B cell (primary cell): ENCODE results near the gene MLF2.

Source experiments
- EZH2 ChIP-seq: IDR thresholded peaks from 2 replicates; pipeline ENCODE4 v1.6.1; 2012; ENCODE audit warnings: borderline replicate concordance, low read depth, mild to moderate bottlenecking, moderate library complexity, low read length; ENCODE audit not compliant: insufficient read depth, poor library complexity, severe bottlenecking
- TF ChIP-seq, protein P1 (sequence below): fragments of 200-600 bp; IDR thresholded peaks from one replicate; pipeline ENCODE4 v1.8.0; 2022; ENCODE audit warnings: antibody characterized with exemption, mild to moderate bottlenecking

DNA sequence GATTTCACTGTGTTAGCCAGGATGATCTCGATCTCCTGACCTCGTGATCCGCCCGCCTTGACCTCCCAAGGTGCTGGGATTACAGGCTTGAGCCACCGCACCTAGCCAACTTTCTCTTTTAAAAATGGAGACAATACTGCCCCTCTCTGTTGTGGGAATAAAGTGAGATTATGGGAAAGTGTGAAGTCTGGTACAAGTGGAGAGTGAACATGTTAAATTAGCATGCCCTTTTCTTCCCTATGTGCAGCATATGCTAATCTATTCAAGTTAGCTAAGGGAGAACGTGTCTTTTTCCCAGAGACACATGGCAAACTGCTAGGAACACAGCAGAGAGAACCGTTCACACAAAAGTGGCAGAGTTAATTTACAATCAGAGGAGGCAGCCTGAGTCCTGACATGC, 27.6 kb downstream of the MLF2 start:
- TF ChIP-seq, protein P1, sequence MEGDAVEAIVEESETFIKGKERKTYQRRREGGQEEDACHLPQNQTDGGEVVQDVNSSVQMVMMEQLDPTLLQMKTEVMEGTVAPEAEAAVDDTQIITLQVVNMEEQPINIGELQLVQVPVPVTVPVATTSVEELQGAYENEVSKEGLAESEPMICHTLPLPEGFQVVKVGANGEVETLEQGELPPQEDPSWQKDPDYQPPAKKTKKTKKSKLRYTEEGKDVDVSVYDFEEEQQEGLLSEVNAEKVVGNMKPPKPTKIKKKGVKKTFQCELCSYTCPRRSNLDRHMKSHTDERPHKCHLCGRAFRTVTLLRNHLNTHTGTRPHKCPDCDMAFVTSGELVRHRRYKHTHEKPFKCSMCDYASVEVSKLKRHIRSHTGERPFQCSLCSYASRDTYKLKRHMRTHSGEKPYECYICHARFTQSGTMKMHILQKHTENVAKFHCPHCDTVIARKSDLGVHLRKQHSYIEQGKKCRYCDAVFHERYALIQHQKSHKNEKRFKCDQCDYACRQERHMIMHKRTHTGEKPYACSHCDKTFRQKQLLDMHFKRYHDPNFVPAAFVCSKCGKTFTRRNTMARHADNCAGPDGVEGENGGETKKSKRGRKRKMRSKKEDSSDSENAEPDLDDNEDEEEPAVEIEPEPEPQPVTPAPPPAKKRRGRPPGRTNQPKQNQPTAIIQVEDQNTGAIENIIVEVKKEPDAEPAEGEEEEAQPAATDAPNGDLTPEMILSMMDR, result no peak
- TF ChIP-seq EZH2, result no peak
